Fibroblast of lung (primary cell): Measurements from ENCODE around the gene AEN. TPM values are rescaled to one million over a fixed set of nuclear protein-coding genes. Genes with fewer than 3 reads are reported as not detected.

Experiments
- DNase-seq, 2 donors: peaks; one replicate each; pipeline versions ENCODE4 v3.0.0 to v3.0.0-alpha.2; 2010; ENCODE audit warnings: low read depth in 2 of 2
- H2AFZ ChIP-seq: 2 replicates; pipeline ENCODE4 v1.5.1; 2012; ENCODE audit warnings: low read length, control low read depth, inconsistent platforms
- H3K27ac ChIP-seq: 2 replicates; pipeline ENCODE4 v1.5.1; 2011; ENCODE audit warnings: low read length, control low read depth; ENCODE audit not compliant: insufficient read depth
- H3K27me3 ChIP-seq: 2 replicates; pipeline ENCODE4 v1.5.1; 2011; ENCODE audit warnings: mild to moderate bottlenecking, low read length; ENCODE audit not compliant: control insufficient read depth, insufficient read depth
- H3K36me3 ChIP-seq: 2 replicates; pipeline ENCODE4 v1.5.1; 2011; ENCODE audit warnings: low read length; ENCODE audit not compliant: control insufficient read depth, insufficient read depth
- H3K4me1 ChIP-seq: 2 replicates; pipeline ENCODE4 v1.5.1; 2011; ENCODE audit warnings: low read length; ENCODE audit not compliant: control insufficient read depth, insufficient read depth; ENCODE audit errors: extremely low read depth
- H3K4me2 ChIP-seq: 2 replicates; pipeline ENCODE4 v1.5.1; 2011; ENCODE audit warnings: low read length, control low read depth; ENCODE audit not compliant: insufficient read depth; ENCODE audit errors: extremely low read depth
- H3K4me3 ChIP-seq, 4 experiments: fragments of 200-600 bp in 1 of 4; sonication (generic) in 1 of 4; replicated peaks in 1 of 4; 2 replicates each; pipeline ENCODE4 v1.5.1; 2011 to 2016; ENCODE audit warnings: low read length in 4 of 4, low read depth in 3 of 4, mild to moderate bottlenecking in 3 of 4, control low read depth in 2 of 4, inconsistent platforms in 1 of 4, mixed read lengths in 1 of 4; ENCODE audit not compliant: insufficient read depth in 1 of 4; ENCODE audit errors: control extremely low read depth in 1 of 4
- H3K79me2 ChIP-seq: 2 replicates; pipeline ENCODE4 v1.5.1; 2012; ENCODE audit warnings: mild to moderate bottlenecking, low read length, inconsistent platforms; ENCODE audit not compliant: control insufficient read depth, insufficient read depth
- H3K9ac ChIP-seq: 2 replicates; pipeline ENCODE4 v1.5.1; 2011; ENCODE audit warnings: mild to moderate bottlenecking, low read length, control low read depth; ENCODE audit not compliant: insufficient read depth
- H3K9me3 ChIP-seq: 2 replicates; pipeline ENCODE4 v1.5.1; 2012; ENCODE audit warnings: low read depth, low read length; ENCODE audit not compliant: control insufficient read depth, insufficient read depth
- H4K20me1 ChIP-seq: 2 replicates; pipeline ENCODE4 v1.5.1; 2011; ENCODE audit warnings: low read length; ENCODE audit not compliant: control insufficient read depth, insufficient read depth; ENCODE audit errors: extremely low read depth
- EZH2 ChIP-seq: IDR thresholded peaks from 2 replicates; pipeline ENCODE4 v1.5.1; 2012; ENCODE audit warnings: low read length, control low read depth, mild to moderate bottlenecking; ENCODE audit errors: missing control alignments
- polyA plus RNA-seq, 2 donors: library from polyadenylated mRNA; depleted of rRNA in 1 of 2; stranded (reverse) in 1 of 2; unstranded in 1 of 2; fragments of >200 nt; gene quantifications; 2 replicates each; pipeline ENCODE4 v1.2.1, GENCODE V29; 2011 to 2012; ENCODE audit warnings: missing spikeins in 1 of 2
- total RNA-seq: library from RNA; depleted of rRNA; stranded (reverse); fragments of >200 nt; gene quantifications from 2 replicates; pipeline ENCODE4 v1.2.1, GENCODE V29; 2014
- TF ChIP-seq, protein P1 (sequence below), 2 donors: IDR thresholded peaks in 1 of 2; conservative IDR thresholded peaks in 1 of 2; 1 replicate in 1 of 2; 2 replicates in 1 of 2; pipeline ENCODE4 v1.5.1; 2011 to 2012; ENCODE audit warnings: low read length in 2 of 2, control low read depth in 1 of 2, inconsistent platforms in 1 of 2, low read depth in 1 of 2, mild to moderate bottlenecking in 1 of 2

AEN gene
- total and polyA plus RNA-seq, 2 donors (not counting 1 experiment from before 2014, with no cell fraction given): 18.5 to 83.7 TPM

GRCh38 chr15:88655800-88656488, 34.8 kb downstream of the AEN start:
- TF ChIP-seq, protein P1, sequence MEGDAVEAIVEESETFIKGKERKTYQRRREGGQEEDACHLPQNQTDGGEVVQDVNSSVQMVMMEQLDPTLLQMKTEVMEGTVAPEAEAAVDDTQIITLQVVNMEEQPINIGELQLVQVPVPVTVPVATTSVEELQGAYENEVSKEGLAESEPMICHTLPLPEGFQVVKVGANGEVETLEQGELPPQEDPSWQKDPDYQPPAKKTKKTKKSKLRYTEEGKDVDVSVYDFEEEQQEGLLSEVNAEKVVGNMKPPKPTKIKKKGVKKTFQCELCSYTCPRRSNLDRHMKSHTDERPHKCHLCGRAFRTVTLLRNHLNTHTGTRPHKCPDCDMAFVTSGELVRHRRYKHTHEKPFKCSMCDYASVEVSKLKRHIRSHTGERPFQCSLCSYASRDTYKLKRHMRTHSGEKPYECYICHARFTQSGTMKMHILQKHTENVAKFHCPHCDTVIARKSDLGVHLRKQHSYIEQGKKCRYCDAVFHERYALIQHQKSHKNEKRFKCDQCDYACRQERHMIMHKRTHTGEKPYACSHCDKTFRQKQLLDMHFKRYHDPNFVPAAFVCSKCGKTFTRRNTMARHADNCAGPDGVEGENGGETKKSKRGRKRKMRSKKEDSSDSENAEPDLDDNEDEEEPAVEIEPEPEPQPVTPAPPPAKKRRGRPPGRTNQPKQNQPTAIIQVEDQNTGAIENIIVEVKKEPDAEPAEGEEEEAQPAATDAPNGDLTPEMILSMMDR (conservative IDR thresholded peaks at IDR 0.05 in 1 of 2, IDR thresholded peaks at IDR 0.05 in 1 of 2; ENCODE audit: low read depth in 1 of 2, low read length in 2 of 2): no peak
- no peak for TF ChIP-seq EZH2
- no peaks in the 10 kb centered on the region for H3K79me2 ChIP-seq
- no peak for DNase-seq
- H3K4me1 ChIP-seq: no peaks in the 10 kb centered on the region
- no peaks in the 10 kb centered on the region for H4K20me1 ChIP-seq
- no peaks in the 10 kb centered on the region for H3K27me3 ChIP-seq
- H3K4me2 ChIP-seq: no peak overlapping the region
- no peaks in the 10 kb centered on the region for H3K36me3 ChIP-seq
- H3K9ac ChIP-seq: no peak overlapping the region
- H3K27ac ChIP-seq: no peak overlapping the region
- H2AFZ ChIP-seq: no peak overlapping the region
- H3K9me3 ChIP-seq: no peaks in the 10 kb centered on the region
- no peak overlapping the region for H3K4me3 ChIP-seq

DNA sequence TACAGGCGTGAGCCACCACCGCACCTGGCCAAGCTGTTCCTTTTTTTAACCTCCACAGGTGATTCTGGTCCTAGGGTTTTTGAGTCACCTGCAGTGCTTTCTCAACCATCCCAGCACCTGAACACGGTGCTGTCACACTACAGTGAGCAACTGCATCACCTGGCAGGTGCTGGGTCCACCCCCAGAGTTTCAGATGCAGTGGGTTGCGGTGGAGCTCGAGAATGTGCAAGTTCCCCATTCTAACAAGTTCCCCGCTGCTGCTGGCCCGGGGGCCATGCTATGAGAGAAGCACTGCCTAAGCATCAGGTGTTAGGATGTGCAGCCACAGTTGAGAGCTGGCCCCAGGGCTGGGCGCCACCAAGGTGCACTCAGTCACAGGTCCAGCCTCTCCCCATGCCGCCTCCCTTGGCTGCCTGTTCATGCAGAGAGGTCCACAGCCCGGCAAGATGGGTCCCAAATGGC, 35.7 kb downstream of the AEN start:
- Histone ChIP-seq H2AFZ (no peak overlapping the region), H3K4me3 (no peak overlapping the region), H3K9ac (no peak overlapping the region), H3K9me3 (no peaks in the 10 kb centered on the region), H3K27ac (no peak overlapping the region), H3K36me3 (no peaks in the 10 kb centered on the region), H3K4me1 (no peaks in the 10 kb centered on the region), H4K20me1 (no peaks in the 10 kb centered on the region), H3K79me2 (no peaks in the 10 kb centered on the region), H3K27me3 (no peaks in the 10 kb centered on the region), H3K4me2 (no peak overlapping the region)
- no peak for DNase-seq
- TF ChIP-seq, protein P1 (conservative IDR thresholded peaks at IDR 0.05 in 1 of 2, IDR thresholded peaks at IDR 0.05 in 1 of 2; ENCODE audit: low read depth in 1 of 2, low read length in 2 of 2): no peak
- no peak for TF ChIP-seq EZH2

DNA sequence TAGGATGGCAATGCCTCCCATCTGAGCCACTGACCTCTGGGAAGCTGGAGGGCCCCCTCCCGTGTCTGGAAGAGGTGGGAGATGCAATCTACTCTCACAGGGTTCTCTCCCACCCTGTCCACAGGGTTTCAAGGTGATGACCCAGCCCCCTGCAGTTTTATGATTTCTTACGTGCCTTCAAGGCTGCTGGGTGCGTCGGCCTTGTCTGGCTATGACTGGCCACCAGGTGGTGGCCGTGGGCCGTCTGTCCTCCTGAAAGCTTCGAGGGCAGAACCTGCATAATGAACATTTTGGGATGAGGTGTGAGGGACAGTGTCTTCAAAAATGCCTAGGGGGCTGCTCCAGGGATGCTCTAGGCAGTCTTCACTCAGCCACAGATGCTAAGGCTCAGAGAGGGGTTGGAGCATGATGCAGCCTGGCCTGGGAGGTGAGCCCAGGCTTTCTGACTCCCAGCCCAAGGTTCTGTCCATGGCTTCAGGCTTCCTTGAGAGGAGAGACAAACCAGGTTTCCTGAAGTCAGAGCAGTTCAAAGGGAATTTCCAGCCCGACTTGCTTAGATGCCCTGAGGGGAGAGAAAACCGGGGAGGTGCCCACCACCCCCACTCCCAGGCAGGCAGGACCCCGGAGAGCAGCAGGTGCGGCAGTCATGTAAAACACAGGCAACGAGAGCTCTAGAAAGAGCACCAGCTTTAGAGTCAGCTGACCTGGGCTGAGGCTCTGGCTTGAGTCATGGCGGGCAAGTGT, 36.4 kb downstream of the AEN start:
- Histone ChIP-seq H3K79me2 (no peaks in the 10 kb centered on the region), H2AFZ (no peak overlapping the region), H3K4me1 (no peaks in the 10 kb centered on the region), H3K27me3 (no peaks in the 10 kb centered on the region), H3K36me3 (no peaks in the 10 kb centered on the region), H3K4me2 (no peak overlapping the region), H3K27ac (no peak overlapping the region), H4K20me1 (no peaks in the 10 kb centered on the region), H3K4me3 (no peak overlapping the region), H3K9me3 (no peaks in the 10 kb centered on the region), H3K9ac (no peak overlapping the region)
- peak; percentile 36 to 57 for DNase-seq
- TF ChIP-seq, protein P1 (conservative IDR thresholded peaks at IDR 0.05 in 1 of 2, IDR thresholded peaks at IDR 0.05 in 1 of 2; ENCODE audit: low read depth in 1 of 2, low read length in 2 of 2): peak; percentile 83 to 85
- TF ChIP-seq EZH2: no peak
